K562 (cell line): ENCODE measurements around the gene PRKRIP1. TPM values are rescaled to one million over a fixed set of nuclear protein-coding genes. Genes with fewer than 3 reads are reported as not detected.

ENCODE experiments used
- DPF2 ChIP-seq: fragments of 450-650 bp; IDR thresholded peaks from 2 replicates; pipeline ENCODE4 v1.6.1; 2016
- ETV1 ChIP-seq: fragments of 450-650 bp; conservative IDR thresholded peaks from 2 replicates; pipeline ENCODE4 v1.6.1; 2016; ENCODE audit warnings: missing genetic modification characterization, control low read depth, low read depth, missing compliant biosample characterization
- NFIC ChIP-seq: fragments of 450-650 bp; IDR thresholded peaks from 2 replicates; pipeline ENCODE4 v1.6.1; 2017; ENCODE audit warnings: mild to moderate bottlenecking, inconsistent platforms
- RBM17 ChIP-seq: fragments of 200-400 bp; formaldehyde crosslinking; IDR thresholded peaks from 2 replicates; pipeline ENCODE4 v1.6.1; 2017; ENCODE audit warnings: low read depth, mild to moderate bottlenecking, low read length, borderline replicate concordance
- TCF3 ChIP-seq: sonication (generic); formaldehyde crosslinking; IDR thresholded peaks from 2 replicates; pipeline ENCODE4 v1.4.0; 2020; ENCODE audit warnings: mild to moderate bottlenecking, missing genetic modification reagents
- ZFP30 ChIP-seq: fragments of 250-450 bp; sonication (Bioruptor Pico); IDR thresholded peaks from 2 replicates; pipeline ENCODE4 v1.8.0; 2022; ENCODE audit warnings: moderate library complexity, mild to moderate bottlenecking, inconsistent platforms, borderline replicate concordance
- ZSCAN32 ChIP-seq: fragments of 450-650 bp; formaldehyde crosslinking; IDR thresholded peaks from 2 replicates; pipeline ENCODE4 v1.4.0; 2020; ENCODE audit warnings: mild to moderate bottlenecking, moderate library complexity
- polyA plus RNA-seq, 8 experiments: library from polyadenylated mRNA; depleted of rRNA in 4 of 8; stranded (reverse) in 5 of 8; unstranded in 3 of 8; fragments of >200 nt; fragmentation: Nextera tagmentation in 2 of 8; fragmentation: Illumina TruSeq in 1 of 8; extraction: Ambion mirVana in 2 of 8; extraction: Trizol in 1 of 8; gene quantifications; 2 replicates each; pipeline versions ENCODE4 v1.2.1 to v1.2.3, GENCODE V29; 2011 to 2014; ENCODE audit warnings: inconsistent platforms in 1 of 8, missing spikeins in 1 of 8
- total RNA-seq, 7 experiments: library from RNA; depleted of rRNA in 6 of 7; stranded (reverse); fragments of >200 nt in 6 of 7; fragmentation: Illumina TruSeq in 2 of 7; extraction: Trizol in 2 of 7; gene quantifications; 2 replicates each; pipeline versions ENCODE4 v1.2.1 to v1.2.3, GENCODE V29; 2011 to 2021; ENCODE audit warnings: low replicate concordance in 1 of 7
- TF ChIP-seq, protein P1 (sequence below): sonication (generic); formaldehyde crosslinking; IDR thresholded peaks from 2 replicates; pipeline ENCODE4 v1.8.1; 2023; ENCODE audit warnings: mild to moderate bottlenecking, missing genetic modification reagents

PRKRIP1 gene
- total and polyA plus RNA-seq, 9 of the 15 experiments (the other 6 are each of a cell fraction or from before 2014, with no cell fraction given), result 14.9 to 52.1 (median 19.8) TPM

DNA sequence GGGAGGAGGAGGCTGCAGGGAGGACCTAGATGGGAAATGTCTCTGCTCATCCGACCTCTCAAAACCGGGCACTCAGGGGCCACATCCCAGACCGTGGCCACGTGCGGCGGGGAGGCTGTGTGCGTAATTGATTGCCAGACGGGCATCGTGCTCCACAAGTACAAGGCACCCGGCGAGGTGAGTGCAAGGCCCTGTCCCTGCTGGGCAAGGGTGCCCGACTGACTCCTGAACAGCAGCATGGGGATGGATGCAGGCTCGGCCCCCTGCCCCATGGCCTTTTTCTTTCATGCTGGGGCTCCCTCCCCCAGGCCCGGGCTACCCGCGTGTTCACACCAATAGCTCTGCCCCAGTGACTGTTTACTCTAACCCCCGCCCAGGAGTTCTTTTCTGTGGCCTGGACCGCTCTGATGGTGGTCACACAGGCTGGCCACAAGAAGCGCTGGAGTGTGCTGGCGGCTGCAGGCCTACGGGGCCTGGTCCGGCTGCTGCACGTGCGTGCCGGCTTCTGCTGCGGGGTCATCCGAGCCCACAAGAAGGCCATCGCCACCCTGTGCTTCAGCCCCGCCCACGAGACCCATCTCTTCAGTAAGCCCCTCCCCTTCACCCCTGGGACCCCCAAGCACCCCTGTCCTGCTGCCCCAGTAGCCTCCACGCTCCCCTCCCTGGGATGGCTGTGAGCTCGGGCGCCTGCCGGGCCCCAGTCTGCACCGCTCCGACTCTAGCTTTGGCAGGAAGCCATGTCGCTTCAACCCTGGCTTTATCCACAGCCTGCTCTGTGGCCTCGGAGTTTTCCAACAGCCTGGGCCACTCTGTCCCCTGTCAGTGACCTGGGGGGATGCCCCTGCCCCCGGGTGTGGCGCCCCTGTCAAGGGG, 72.6 kb downstream of the PRKRIP1 start (continued):
- TF ChIP-seq TCF3 (CRISPR knock-in tag), result no peak
- TF ChIP-seq DPF2, result no peak
- no peak for TF ChIP-seq RBM17
- no peak for TF ChIP-seq ZFP30 (CRISPR knock-in tag)
- peak; percentile 37; the same call in 1 of the 2 replicates for TF ChIP-seq NFIC
- no peak for TF ChIP-seq ZSCAN32
- TF ChIP-seq, protein P1, sequence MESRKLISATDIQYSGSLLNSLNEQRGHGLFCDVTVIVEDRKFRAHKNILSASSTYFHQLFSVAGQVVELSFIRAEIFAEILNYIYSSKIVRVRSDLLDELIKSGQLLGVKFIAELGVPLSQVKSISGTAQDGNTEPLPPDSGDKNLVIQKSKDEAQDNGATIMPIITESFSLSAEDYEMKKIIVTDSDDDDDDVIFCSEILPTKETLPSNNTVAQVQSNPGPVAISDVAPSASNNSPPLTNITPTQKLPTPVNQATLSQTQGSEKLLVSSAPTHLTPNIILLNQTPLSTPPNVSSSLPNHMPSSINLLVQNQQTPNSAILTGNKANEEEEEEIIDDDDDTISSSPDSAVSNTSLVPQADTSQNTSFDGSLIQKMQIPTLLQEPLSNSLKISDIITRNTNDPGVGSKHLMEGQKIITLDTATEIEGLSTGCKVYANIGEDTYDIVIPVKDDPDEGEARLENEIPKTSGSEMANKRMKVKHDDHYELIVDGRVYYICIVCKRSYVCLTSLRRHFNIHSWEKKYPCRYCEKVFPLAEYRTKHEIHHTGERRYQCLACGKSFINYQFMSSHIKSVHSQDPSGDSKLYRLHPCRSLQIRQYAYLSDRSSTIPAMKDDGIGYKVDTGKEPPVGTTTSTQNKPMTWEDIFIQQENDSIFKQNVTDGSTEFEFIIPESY, result peak; percentile 42; the same call in 1 of the 2 replicates
- no peak for TF ChIP-seq ETV1 (tag)
